Vagina (tissue), 2 donors: ENCODE results near the gene MMRN2.

Experiments used
- POLR2A ChIP-seq, 2 donors: fragments of 450-650 bp; IDR thresholded peaks; one replicate each; pipeline ENCODE4 v1.6.1; 2017; ENCODE audit warnings: antibody characterized with exemption in 2 of 2, mild to moderate bottlenecking in 2 of 2, moderate library complexity in 2 of 2
- POLR2AphosphoS5 ChIP-seq, 2 donors: sonication (generic); formaldehyde crosslinking; IDR thresholded peaks; one replicate each; pipeline ENCODE4 v1.9.0; 2017; ENCODE audit warnings: antibody characterized with exemption in 2 of 2, mild to moderate bottlenecking in 2 of 2, low read depth in 1 of 2; ENCODE audit not compliant: insufficient read depth in 1 of 2
- TF ChIP-seq, protein P1 (sequence below), 3 experiments: fragments of 450-650 bp in 2 of 3; fragments of 200-600 bp in 1 of 3; sonication (generic) in 1 of 3; IDR thresholded peaks; one replicate each; pipeline ENCODE4 v1.5.1; 2017 to 2019; ENCODE audit warnings: antibody characterized with exemption in 3 of 3, mild to moderate bottlenecking in 2 of 3, moderate library complexity in 2 of 3

DNA sequence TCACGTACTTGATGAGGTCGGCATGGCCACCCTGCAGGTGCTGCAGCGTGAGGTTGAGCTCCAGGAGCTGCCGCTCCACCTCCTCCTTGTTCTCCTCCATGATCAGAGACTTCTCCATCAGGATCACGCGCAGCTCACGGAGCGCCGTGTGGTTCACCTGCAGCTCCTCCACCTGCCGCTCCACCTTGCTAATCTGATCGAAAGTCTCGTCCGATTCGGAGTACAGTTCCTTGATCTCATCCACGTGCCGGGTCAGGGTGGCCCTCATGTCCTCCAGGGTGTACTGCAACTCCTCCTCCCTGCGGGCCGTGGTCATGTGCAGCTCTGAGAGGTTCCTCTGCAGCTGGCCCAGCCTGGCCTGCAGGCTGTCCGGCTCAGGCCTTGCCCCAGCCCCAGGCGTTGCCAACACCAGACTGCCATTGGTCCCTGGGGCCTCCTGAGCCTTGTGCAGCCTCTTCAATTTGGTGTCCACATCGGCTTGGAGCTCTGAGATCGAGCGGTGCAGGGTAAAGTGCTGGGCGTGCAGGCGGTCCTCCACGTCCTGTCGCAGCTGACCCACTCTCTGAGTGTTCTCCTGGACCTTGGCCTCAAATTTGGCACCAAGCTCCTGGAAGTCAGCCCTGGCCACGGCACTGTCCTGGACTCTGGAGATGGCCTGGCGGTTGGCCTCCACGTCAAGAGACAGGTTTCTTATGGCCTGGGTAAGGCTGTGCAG is 13.9 kb downstream of the MMRN2 start:
- TF ChIP-seq, protein P1, sequence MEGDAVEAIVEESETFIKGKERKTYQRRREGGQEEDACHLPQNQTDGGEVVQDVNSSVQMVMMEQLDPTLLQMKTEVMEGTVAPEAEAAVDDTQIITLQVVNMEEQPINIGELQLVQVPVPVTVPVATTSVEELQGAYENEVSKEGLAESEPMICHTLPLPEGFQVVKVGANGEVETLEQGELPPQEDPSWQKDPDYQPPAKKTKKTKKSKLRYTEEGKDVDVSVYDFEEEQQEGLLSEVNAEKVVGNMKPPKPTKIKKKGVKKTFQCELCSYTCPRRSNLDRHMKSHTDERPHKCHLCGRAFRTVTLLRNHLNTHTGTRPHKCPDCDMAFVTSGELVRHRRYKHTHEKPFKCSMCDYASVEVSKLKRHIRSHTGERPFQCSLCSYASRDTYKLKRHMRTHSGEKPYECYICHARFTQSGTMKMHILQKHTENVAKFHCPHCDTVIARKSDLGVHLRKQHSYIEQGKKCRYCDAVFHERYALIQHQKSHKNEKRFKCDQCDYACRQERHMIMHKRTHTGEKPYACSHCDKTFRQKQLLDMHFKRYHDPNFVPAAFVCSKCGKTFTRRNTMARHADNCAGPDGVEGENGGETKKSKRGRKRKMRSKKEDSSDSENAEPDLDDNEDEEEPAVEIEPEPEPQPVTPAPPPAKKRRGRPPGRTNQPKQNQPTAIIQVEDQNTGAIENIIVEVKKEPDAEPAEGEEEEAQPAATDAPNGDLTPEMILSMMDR (IDR thresholded peaks at IDR 0.05), result no peak
- TF ChIP-seq POLR2AphosphoS5 (IDR thresholded peaks at IDR 0.05; ENCODE audit: insufficient read depth in 1 of 2, low read depth in 1 of 2) (no peak), POLR2A (IDR thresholded peaks at IDR 0.05) (no peak)
